PC-9 (cell line): ENCODE results near the gene JPH4.

Source experiments
- EZH2 ChIP-seq: fragments of 200-600 bp; sonication (generic); IDR thresholded peaks from 2 replicates; pipeline ENCODE4 v1.8.0; 2017; ENCODE audit warnings: antibody characterized with exemption, low read depth
- TF ChIP-seq, protein P1 (sequence below): fragments of 200-600 bp; sonication (generic); conservative IDR thresholded peaks from 2 replicates; pipeline ENCODE4 v1.6.1; 2017; ENCODE audit warnings: mixed run types, antibody characterized with exemption, mild to moderate bottlenecking, moderate library complexity

DNA sequence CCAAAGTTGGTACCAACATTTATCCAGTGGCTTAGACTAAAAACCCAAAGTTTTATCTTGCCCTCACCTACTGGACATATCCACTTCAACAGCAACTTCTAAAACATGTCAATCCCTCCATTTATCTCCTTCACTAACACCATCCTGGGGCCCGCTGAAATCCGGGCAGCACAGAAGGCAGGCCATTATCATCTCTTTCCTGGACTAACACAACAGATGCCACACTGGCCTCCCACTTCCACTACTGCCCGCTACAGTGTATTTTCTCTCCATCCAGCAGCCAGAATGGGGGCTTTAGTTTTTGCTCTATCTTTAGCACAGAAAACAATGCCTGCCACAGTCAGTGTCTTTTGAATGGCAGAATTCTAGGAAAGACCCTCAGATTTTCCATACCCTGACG, 42.6 kb downstream of the JPH4 start:
- TF ChIP-seq EZH2 = no peak
- TF ChIP-seq, protein P1, sequence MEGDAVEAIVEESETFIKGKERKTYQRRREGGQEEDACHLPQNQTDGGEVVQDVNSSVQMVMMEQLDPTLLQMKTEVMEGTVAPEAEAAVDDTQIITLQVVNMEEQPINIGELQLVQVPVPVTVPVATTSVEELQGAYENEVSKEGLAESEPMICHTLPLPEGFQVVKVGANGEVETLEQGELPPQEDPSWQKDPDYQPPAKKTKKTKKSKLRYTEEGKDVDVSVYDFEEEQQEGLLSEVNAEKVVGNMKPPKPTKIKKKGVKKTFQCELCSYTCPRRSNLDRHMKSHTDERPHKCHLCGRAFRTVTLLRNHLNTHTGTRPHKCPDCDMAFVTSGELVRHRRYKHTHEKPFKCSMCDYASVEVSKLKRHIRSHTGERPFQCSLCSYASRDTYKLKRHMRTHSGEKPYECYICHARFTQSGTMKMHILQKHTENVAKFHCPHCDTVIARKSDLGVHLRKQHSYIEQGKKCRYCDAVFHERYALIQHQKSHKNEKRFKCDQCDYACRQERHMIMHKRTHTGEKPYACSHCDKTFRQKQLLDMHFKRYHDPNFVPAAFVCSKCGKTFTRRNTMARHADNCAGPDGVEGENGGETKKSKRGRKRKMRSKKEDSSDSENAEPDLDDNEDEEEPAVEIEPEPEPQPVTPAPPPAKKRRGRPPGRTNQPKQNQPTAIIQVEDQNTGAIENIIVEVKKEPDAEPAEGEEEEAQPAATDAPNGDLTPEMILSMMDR = no peak
